IMR-90 (cell line): Measurements from ENCODE around the gene STING1. TPM values are rescaled to one million over a fixed set of nuclear protein-coding genes. Genes with fewer than 3 reads are reported as not detected.

Experiments used
- ATAC-seq: fragments of 200-7000 bp; cut with Tn5 transposase; 2 replicates; pipeline ENCODE4 v1.9.1; 2020; ENCODE audit warnings: low read depth, mild to moderate bottlenecking, moderate library complexity
- BruUV-seq: library from RNA; stranded (reverse); fragments of 400-500 nt; replicated peaks from 2 replicates; lab custom pipeline; 2021; lab: Mats Ljungman, UMichigan
- CTCF ChIA-PET: fragments of 300-600 bp; formaldehyde crosslinking; extraction: SDS; loops from one replicate; lab custom pipeline; 2021; ENCODE audit warnings: antibody characterized with exemption; lab: Yijun Ruan, JAX
- POLR2A ChIA-PET: fragments of 300-600 bp; sonication (Branson Sonifier 250); formaldehyde crosslinking; loops from one replicate; lab custom pipeline; 2022; ENCODE audit warnings: antibody characterized with exemption; ENCODE audit not compliant: unreplicated experiment; lab: Charles Lee
- DNase-seq: peaks from one replicate; pipeline ENCODE4 v3.0.0; 2013
- H2AFZ ChIP-seq: replicated peaks from 2 replicates; pipeline ENCODE3; 2013; ENCODE audit warnings: low read length, mild to moderate bottlenecking; ENCODE audit not compliant: poor library complexity
- H2AK5ac ChIP-seq: 2 replicates; pipeline ENCODE4 v1.6.1; 2013; ENCODE audit warnings: low read depth, low read length, inconsistent platforms
- H2AK9ac ChIP-seq: replicated peaks from 2 replicates; pipeline ENCODE3; 2013; ENCODE audit warnings: mild to moderate bottlenecking, low read depth, low read length, moderate library complexity; ENCODE audit not compliant: poor library complexity
- H2BK120ac ChIP-seq: 2 replicates; pipeline ENCODE4 v1.6.1; 2013; ENCODE audit warnings: low read depth, low read length, inconsistent platforms
- H2BK15ac ChIP-seq: 3 replicates; pipeline ENCODE4 v1.6.1; 2013; ENCODE audit warnings: low read depth, low read length, inconsistent platforms
- H2BK20ac ChIP-seq: 2 replicates; pipeline ENCODE4 v1.6.1; 2013; ENCODE audit warnings: low read depth, mild to moderate bottlenecking, inconsistent platforms, low read length, moderate library complexity
- H2BK5ac ChIP-seq: 2 replicates; pipeline ENCODE4 v1.6.1; 2013; ENCODE audit warnings: mild to moderate bottlenecking, low read depth, low read length, inconsistent platforms; ENCODE audit not compliant: poor library complexity, severe bottlenecking
- H3K14ac ChIP-seq: replicated peaks from 2 replicates; pipeline ENCODE4 v1.6.1; 2013; ENCODE audit warnings: low read depth, low read length, inconsistent platforms
- H3K18ac ChIP-seq: 2 replicates; pipeline ENCODE4 v1.6.1; 2013; ENCODE audit warnings: low read depth, low read length, control low read depth
- H3K23ac ChIP-seq: 2 replicates; pipeline ENCODE4 v1.6.1; 2013; ENCODE audit warnings: low read depth, low read length, inconsistent platforms
- H3K27ac ChIP-seq: 2 replicates; pipeline ENCODE4 v1.5.1; 2013; ENCODE audit warnings: mild to moderate bottlenecking, control low read depth, low read length; ENCODE audit not compliant: insufficient read depth
- H3K27me3 ChIP-seq: 2 replicates; pipeline ENCODE4 v1.6.1; 2013; ENCODE audit warnings: low read length; ENCODE audit not compliant: control insufficient read depth, insufficient read depth
- H3K36me3 ChIP-seq: 2 replicates; pipeline ENCODE4 v1.6.1; 2013; ENCODE audit warnings: low read length, mixed read lengths; ENCODE audit not compliant: control insufficient read depth, insufficient read depth
- H3K4ac ChIP-seq: 2 replicates; pipeline ENCODE4 v1.6.1; 2013; ENCODE audit warnings: low read depth, low read length, inconsistent platforms
- H3K4me1 ChIP-seq: 2 replicates; pipeline ENCODE4 v1.6.1; 2013; ENCODE audit warnings: low read length, mixed read lengths; ENCODE audit not compliant: control insufficient read depth, insufficient read depth
- H3K4me2 ChIP-seq: 2 replicates; pipeline ENCODE4 v1.6.1; 2013; ENCODE audit warnings: low read depth, mild to moderate bottlenecking, control low read depth, low read length, moderate library complexity
- H3K4me3 ChIP-seq: 2 replicates; pipeline ENCODE4 v1.5.1; 2013; ENCODE audit warnings: low read depth, mild to moderate bottlenecking, control low read depth, low read length, moderate library complexity; ENCODE audit not compliant: insufficient read depth
- H3K56ac ChIP-seq: 2 replicates; pipeline ENCODE4 v1.6.1; 2013; ENCODE audit warnings: low read length, inconsistent platforms; ENCODE audit not compliant: insufficient read depth; ENCODE audit errors: extremely low read depth
- H3K79me1 ChIP-seq, 2 experiments: 2 replicates each; pipeline ENCODE4 v1.6.1; 2013; ENCODE audit warnings: low read length in 2 of 2, inconsistent platforms in 1 of 2, low read depth in 1 of 2
- H3K9ac ChIP-seq: 2 replicates; pipeline ENCODE4 v1.6.1; 2013; ENCODE audit warnings: low read depth, low read length, control low read depth
- H3K9me1 ChIP-seq: 2 replicates; pipeline ENCODE4 v1.6.1; 2013; ENCODE audit warnings: low read length, inconsistent platforms; ENCODE audit not compliant: insufficient read depth
- H3K9me3 ChIP-seq: 2 replicates; pipeline ENCODE4 v1.6.1; 2013; ENCODE audit warnings: low read length; ENCODE audit not compliant: control insufficient read depth, insufficient read depth
- H4K20me1 ChIP-seq: 2 replicates; pipeline ENCODE4 v1.6.1; 2013; ENCODE audit warnings: low read length, inconsistent platforms; ENCODE audit not compliant: insufficient read depth
- H4K5ac ChIP-seq: 2 replicates; pipeline ENCODE4 v1.6.1; 2013; ENCODE audit warnings: mild to moderate bottlenecking, low read depth, low read length, control low read depth
- H4K8ac ChIP-seq, 2 experiments: 2 replicates each; pipeline ENCODE4 v1.6.1; 2013; ENCODE audit warnings: low read depth in 2 of 2, low read length in 2 of 2, control low read depth in 1 of 2, inconsistent platforms in 1 of 2
- H4K91ac ChIP-seq: 2 replicates; pipeline ENCODE4 v1.6.1; 2013; ENCODE audit warnings: low read depth, low read length, inconsistent platforms; ENCODE audit not compliant: insufficient read depth
- CEBPB ChIP-seq: IDR thresholded peaks from 2 replicates; pipeline ENCODE4 v1.6.1; 2012; ENCODE audit warnings: low read depth, low read length, improper control_type of control experiment
- CHD1 ChIP-seq: IDR thresholded peaks from 2 replicates; pipeline ENCODE4 v1.6.1; 2012; ENCODE audit warnings: low read depth, low read length, improper control_type of control experiment
- FOS ChIP-seq: fragments of 150-350 bp; IDR thresholded peaks from 2 replicates; pipeline ENCODE4 v1.6.1; 2016; ENCODE audit warnings: low read depth, low read length
- MAFK ChIP-seq: IDR thresholded peaks from 2 replicates; pipeline ENCODE4 v1.6.1; 2012; ENCODE audit warnings: low read depth, low read length, improper control_type of control experiment
- MXI1 ChIP-seq: IDR thresholded peaks from 2 replicates; pipeline ENCODE4 v1.6.1; 2012; ENCODE audit warnings: low read depth, mild to moderate bottlenecking, low read length, moderate library complexity, borderline replicate concordance
- NFE2L2 ChIP-seq: fragments of 150-350 bp; IDR thresholded peaks from 2 replicates; pipeline ENCODE4 v1.6.1; 2016; ENCODE audit warnings: low read depth, mild to moderate bottlenecking, low read length
- RCOR1 ChIP-seq: IDR thresholded peaks from 2 replicates; pipeline ENCODE4 v1.6.1; 2012; ENCODE audit warnings: mild to moderate bottlenecking, low read length, improper control_type of control experiment; ENCODE audit not compliant: insufficient replicate concordance
- WGBS, 2 experiments: methylation state at CpG; one replicate each; pipeline versions ENCODE4 v1.1.5 to v1.1.7; 2013; ENCODE audit warnings: missing lambda C conversion rate in 2 of 2; ENCODE audit not compliant: insufficient read length in 1 of 2; ENCODE audit errors: extremely low coverage in 2 of 2; 5-methylcytosine and 5-hydroxymethylcytosine counted together
- dilution Hi-C: fragments of 300-500 bp; cut with HindIII; formaldehyde crosslinking; loops from one replicate; pipeline ENCODE4 v1.14.3; 2018; ENCODE audit warnings: low sequenced_read_pairs; ENCODE audit not compliant: unreplicated experiment
- in situ Hi-C: fragments of 300-500 bp; cut with MboI; formaldehyde crosslinking; loops from 3 replicates; pipeline ENCODE4 v1.14.3; 2019; ENCODE audit warnings: low sequenced_read_pairs, inconsistent platforms, mixed read lengths
- intact Hi-C: fragments of 100-400 bp; cut with micrococcal nuclease; formaldehyde crosslinking; loops from 2 replicates; pipeline ENCODE4 v1.10.0; 2022
- polyA plus RNA-seq, 3 experiments: library from polyadenylated mRNA; depleted of rRNA; stranded (reverse); fragments of >200 nt; gene quantifications; 2 replicates each; pipeline ENCODE4 v1.2.3, GENCODE V29; 2012; ENCODE audit warnings: low replicate concordance in 1 of 3
- total RNA-seq: library from RNA; depleted of rRNA; stranded (reverse); fragments of >200 nt; gene quantifications from 2 replicates; pipeline ENCODE4 v1.2.3, GENCODE V29; 2012
- TF ChIP-seq, protein P1 (sequence below): fragments of 150-350 bp; IDR thresholded peaks from 2 replicates; pipeline ENCODE4 v1.6.1; 2017; ENCODE audit warnings: mild to moderate bottlenecking, antibody characterized with exemption, low read length, low read depth
- TF ChIP-seq, protein P2 (sequence below): conservative IDR thresholded peaks from 2 replicates; pipeline ENCODE4 v1.5.1; 2012; ENCODE audit warnings: mild to moderate bottlenecking, low read depth, low read length, improper control_type of control experiment
- TF ChIP-seq, protein P3 (sequence below): fragments of 150-350 bp; IDR thresholded peaks from 2 replicates; pipeline ENCODE4 v1.6.1; 2016; ENCODE audit warnings: low read depth, mild to moderate bottlenecking, low read length, moderate library complexity, borderline replicate concordance

STING1 gene
- total and polyA plus RNA-seq, 2 of the 4 experiments (the other 2 are of a cell fraction) = 18.6 to 63.5 TPM

DNA sequence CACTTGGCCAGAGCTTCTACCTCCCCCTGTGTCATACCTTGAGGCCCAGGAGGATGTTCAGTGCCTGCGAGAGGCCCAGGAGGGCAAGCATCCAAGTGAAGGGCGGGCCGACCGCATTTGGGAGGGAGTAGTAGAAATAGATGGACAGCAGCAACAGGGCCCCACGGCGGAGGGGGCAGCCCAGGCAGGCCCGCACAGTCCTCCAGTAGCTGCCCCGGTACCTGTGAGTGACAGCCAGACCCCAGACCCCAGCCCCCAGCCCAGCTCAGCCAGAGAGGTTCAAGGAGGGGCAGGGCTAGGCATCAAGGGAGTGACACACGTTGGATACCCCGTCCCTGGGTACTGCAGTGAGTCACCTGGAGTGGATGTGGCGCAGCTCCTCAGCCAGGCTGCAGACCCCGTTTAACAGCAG, 1.4 kb downstream of the STING1 start:
- Histone ChIP-seq H2AK9ac (peak overlapping the region; percentile 98), H3K14ac (peak overlapping the region; percentile 93), H2BK120ac (peak overlapping the region; percentile 97), H3K27ac (peak overlapping the region; percentile 95), H2BK20ac (0 out of 2 replicates have a peak overlapping the region, but pooled peaks have one; percentile 76), H3K23ac (peak overlapping the region; percentile 72; the same call in 1 of the 2 replicates), H3K9me3 (no peaks in the 10 kb centered on the region), H3K4ac (peak overlapping the region; percentile 99), H4K5ac (peak overlapping the region; percentile 84), H2AK5ac (peak overlapping the region; percentile 94), H4K20me1 (no peaks in the 10 kb centered on the region; the same call in 1 of the 2 replicates), H4K91ac (peak overlapping the region; percentile 99), H3K27me3 (no peaks in the 10 kb centered on the region), H4K8ac (peak overlapping the region; percentile 70 to 98; a peak in 3 of 4 replicates), H3K4me2 (peak overlapping the region; percentile 80), H3K56ac (no peak overlapping the region), H3K9me1 (peaks cover 10% of the 10 kb centered on the region), H3K79me1 (peaks cover 15 to 34% of the 10 kb centered on the region in 2 experiments), H3K4me3 (peak overlapping the region; percentile 36), H3K18ac (peak overlapping the region; percentile 58; the same call in 1 of the 2 replicates), H3K4me1 (peaks cover 14% of the 10 kb centered on the region), H2BK5ac (peak overlapping the region; percentile 97), H2BK15ac (peak overlapping the region; percentile 46; the same call in 2 of the 3 replicates), H2AFZ (peak overlapping the region; percentile 87), H3K36me3 (peaks cover 12% of the 10 kb centered on the region), H3K9ac (peak overlapping the region; percentile 81)
- dilution Hi-C loops (no loop called here), intact Hi-C loops (no loop called here), in situ Hi-C loops (no loop called here)
- ChIA-PET CTCF (no interaction called here), POLR2A (no interaction called here)
- no peak for ATAC-seq
- 60% methylated on average over 4 of the region's 12 CpGs; no CpG with 5 or more reads in 1 of the 2 experiments for WGBS, 2 experiments
- TF ChIP-seq NFE2L2 (no peak), MAFK (no peak), RCOR1 (no peak), CEBPB (no peak), FOS (no peak), CHD1 (no peak), MXI1 (no peak)
- TF ChIP-seq, protein P1, sequence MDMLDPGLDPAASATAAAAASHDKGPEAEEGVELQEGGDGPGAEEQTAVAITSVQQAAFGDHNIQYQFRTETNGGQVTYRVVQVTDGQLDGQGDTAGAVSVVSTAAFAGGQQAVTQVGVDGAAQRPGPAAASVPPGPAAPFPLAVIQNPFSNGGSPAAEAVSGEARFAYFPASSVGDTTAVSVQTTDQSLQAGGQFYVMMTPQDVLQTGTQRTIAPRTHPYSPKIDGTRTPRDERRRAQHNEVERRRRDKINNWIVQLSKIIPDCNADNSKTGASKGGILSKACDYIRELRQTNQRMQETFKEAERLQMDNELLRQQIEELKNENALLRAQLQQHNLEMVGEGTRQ = no peak
- TF ChIP-seq, protein P2, sequence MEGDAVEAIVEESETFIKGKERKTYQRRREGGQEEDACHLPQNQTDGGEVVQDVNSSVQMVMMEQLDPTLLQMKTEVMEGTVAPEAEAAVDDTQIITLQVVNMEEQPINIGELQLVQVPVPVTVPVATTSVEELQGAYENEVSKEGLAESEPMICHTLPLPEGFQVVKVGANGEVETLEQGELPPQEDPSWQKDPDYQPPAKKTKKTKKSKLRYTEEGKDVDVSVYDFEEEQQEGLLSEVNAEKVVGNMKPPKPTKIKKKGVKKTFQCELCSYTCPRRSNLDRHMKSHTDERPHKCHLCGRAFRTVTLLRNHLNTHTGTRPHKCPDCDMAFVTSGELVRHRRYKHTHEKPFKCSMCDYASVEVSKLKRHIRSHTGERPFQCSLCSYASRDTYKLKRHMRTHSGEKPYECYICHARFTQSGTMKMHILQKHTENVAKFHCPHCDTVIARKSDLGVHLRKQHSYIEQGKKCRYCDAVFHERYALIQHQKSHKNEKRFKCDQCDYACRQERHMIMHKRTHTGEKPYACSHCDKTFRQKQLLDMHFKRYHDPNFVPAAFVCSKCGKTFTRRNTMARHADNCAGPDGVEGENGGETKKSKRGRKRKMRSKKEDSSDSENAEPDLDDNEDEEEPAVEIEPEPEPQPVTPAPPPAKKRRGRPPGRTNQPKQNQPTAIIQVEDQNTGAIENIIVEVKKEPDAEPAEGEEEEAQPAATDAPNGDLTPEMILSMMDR = no peak
- TF ChIP-seq, protein P3, sequence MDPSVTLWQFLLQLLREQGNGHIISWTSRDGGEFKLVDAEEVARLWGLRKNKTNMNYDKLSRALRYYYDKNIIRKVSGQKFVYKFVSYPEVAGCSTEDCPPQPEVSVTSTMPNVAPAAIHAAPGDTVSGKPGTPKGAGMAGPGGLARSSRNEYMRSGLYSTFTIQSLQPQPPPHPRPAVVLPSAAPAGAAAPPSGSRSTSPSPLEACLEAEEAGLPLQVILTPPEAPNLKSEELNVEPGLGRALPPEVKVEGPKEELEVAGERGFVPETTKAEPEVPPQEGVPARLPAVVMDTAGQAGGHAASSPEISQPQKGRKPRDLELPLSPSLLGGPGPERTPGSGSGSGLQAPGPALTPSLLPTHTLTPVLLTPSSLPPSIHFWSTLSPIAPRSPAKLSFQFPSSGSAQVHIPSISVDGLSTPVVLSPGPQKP = no peak
- BruUV-seq = no TSS peak
- DNase-seq = no peak
